HepG2 (cell line): ENCODE results near the gene LARP4. TPM values are rescaled to one million over a fixed set of nuclear protein-coding genes. Genes with fewer than 3 reads are reported as not detected.
A peak's percentile ranks its signal among the peaks of the same experiment; 100 is the strongest.

Source experiments
- CREM ChIP-seq, 2 experiments: sonication (generic) in 1 of 2; formaldehyde crosslinking in 1 of 2; IDR thresholded peaks; 2 replicates each; pipeline versions ENCODE4 v1.4.0 to v1.6.1; 2016 to 2020; ENCODE audit warnings: antibody characterized with exemption in 1 of 2, mild to moderate bottlenecking in 1 of 2, missing genetic modification reagents in 1 of 2
- DPF2 ChIP-seq: sonication (generic); formaldehyde crosslinking; IDR thresholded peaks from 2 replicates; pipeline ENCODE4 v1.4.0; 2020; ENCODE audit warnings: mild to moderate bottlenecking, low read depth, missing genetic modification reagents, borderline replicate concordance
- EP300 ChIP-seq, 3 experiments: sonication (generic) in 1 of 3; formaldehyde crosslinking in 1 of 3; IDR thresholded peaks; 2 replicates each; pipeline versions ENCODE4 v1.5.1 to v1.6.1; 2011 to 2020; ENCODE audit warnings: low read depth in 2 of 3, low read length in 2 of 3, borderline replicate concordance in 1 of 3, improper control_type of control experiment in 1 of 3, mild to moderate bottlenecking in 1 of 3, missing genetic modification reagents in 1 of 3, moderate library complexity in 1 of 3
- KAT8 ChIP-seq: IDR thresholded peaks from 2 replicates; pipeline ENCODE4 v1.6.1; 2016; ENCODE audit warnings: missing genetic modification reagents, missing compliant biosample characterization
- ZNF430 ChIP-seq: sonication (generic); formaldehyde crosslinking; IDR thresholded peaks from 2 replicates; pipeline ENCODE4 v1.9.0; 2021; ENCODE audit warnings: mild to moderate bottlenecking, missing genetic modification reagents
- polyA plus RNA-seq, 8 experiments: library from polyadenylated mRNA; depleted of rRNA in 3 of 8; stranded (reverse) in 7 of 8; unstranded in 1 of 8; fragments of >200 nt; fragmentation: Illumina TruSeq in 4 of 8; extraction: Trizol in 4 of 8; gene quantifications; 2 replicates each; pipeline versions ENCODE4 v1.2.1 to v1.2.3, GENCODE V29; 2011 to 2016; ENCODE audit warnings: low read depth in 4 of 8, missing spikeins in 1 of 8, mixed read lengths in 1 of 8; ENCODE audit not compliant: insufficient read depth in 1 of 8
- total RNA-seq, 5 experiments: library from RNA; depleted of rRNA; stranded (reverse); fragments of >200 nt; fragmentation: Illumina TruSeq; extraction: Trizol; gene quantifications; 2 replicates each; pipeline ENCODE4 v1.2.3, GENCODE V29; 2016; ENCODE audit warnings: low read depth in 1 of 5
- TF ChIP-seq, protein P1 (sequence below): sonication (generic); formaldehyde crosslinking; IDR thresholded peaks from one replicate; pipeline ENCODE4 v1.5.1; 2020; ENCODE audit warnings: mild to moderate bottlenecking, missing genetic modification reagents; ENCODE audit errors: not compliant biosample characterization
- TF ChIP-seq, protein P2 (sequence below): sonication (generic); formaldehyde crosslinking; conservative IDR thresholded peaks from 2 replicates; pipeline ENCODE4 v1.8.0; 2022; ENCODE audit warnings: low read depth, missing genetic modification reagents
- TF ChIP-seq, protein P3 (sequence below): sonication (generic); formaldehyde crosslinking; IDR thresholded peaks from 2 replicates; pipeline ENCODE4 v1.8.1; 2023; ENCODE audit warnings: missing genetic modification reagents, inconsistent platforms, borderline replicate concordance
- TF ChIP-seq, protein P4 (sequence below): sonication (generic); formaldehyde crosslinking; IDR thresholded peaks from 2 replicates; pipeline ENCODE4 v1.4.0; 2020; ENCODE audit warnings: mild to moderate bottlenecking, missing genetic modification reagents, borderline replicate concordance

The LARP4 gene
- total and polyA plus RNA-seq, 2 of the 13 experiments (the other 11 are each of a cell fraction or from before 2014, with no cell fraction given): 16.4 to 42.7 TPM

- TF ChIP-seq, protein P1, sequence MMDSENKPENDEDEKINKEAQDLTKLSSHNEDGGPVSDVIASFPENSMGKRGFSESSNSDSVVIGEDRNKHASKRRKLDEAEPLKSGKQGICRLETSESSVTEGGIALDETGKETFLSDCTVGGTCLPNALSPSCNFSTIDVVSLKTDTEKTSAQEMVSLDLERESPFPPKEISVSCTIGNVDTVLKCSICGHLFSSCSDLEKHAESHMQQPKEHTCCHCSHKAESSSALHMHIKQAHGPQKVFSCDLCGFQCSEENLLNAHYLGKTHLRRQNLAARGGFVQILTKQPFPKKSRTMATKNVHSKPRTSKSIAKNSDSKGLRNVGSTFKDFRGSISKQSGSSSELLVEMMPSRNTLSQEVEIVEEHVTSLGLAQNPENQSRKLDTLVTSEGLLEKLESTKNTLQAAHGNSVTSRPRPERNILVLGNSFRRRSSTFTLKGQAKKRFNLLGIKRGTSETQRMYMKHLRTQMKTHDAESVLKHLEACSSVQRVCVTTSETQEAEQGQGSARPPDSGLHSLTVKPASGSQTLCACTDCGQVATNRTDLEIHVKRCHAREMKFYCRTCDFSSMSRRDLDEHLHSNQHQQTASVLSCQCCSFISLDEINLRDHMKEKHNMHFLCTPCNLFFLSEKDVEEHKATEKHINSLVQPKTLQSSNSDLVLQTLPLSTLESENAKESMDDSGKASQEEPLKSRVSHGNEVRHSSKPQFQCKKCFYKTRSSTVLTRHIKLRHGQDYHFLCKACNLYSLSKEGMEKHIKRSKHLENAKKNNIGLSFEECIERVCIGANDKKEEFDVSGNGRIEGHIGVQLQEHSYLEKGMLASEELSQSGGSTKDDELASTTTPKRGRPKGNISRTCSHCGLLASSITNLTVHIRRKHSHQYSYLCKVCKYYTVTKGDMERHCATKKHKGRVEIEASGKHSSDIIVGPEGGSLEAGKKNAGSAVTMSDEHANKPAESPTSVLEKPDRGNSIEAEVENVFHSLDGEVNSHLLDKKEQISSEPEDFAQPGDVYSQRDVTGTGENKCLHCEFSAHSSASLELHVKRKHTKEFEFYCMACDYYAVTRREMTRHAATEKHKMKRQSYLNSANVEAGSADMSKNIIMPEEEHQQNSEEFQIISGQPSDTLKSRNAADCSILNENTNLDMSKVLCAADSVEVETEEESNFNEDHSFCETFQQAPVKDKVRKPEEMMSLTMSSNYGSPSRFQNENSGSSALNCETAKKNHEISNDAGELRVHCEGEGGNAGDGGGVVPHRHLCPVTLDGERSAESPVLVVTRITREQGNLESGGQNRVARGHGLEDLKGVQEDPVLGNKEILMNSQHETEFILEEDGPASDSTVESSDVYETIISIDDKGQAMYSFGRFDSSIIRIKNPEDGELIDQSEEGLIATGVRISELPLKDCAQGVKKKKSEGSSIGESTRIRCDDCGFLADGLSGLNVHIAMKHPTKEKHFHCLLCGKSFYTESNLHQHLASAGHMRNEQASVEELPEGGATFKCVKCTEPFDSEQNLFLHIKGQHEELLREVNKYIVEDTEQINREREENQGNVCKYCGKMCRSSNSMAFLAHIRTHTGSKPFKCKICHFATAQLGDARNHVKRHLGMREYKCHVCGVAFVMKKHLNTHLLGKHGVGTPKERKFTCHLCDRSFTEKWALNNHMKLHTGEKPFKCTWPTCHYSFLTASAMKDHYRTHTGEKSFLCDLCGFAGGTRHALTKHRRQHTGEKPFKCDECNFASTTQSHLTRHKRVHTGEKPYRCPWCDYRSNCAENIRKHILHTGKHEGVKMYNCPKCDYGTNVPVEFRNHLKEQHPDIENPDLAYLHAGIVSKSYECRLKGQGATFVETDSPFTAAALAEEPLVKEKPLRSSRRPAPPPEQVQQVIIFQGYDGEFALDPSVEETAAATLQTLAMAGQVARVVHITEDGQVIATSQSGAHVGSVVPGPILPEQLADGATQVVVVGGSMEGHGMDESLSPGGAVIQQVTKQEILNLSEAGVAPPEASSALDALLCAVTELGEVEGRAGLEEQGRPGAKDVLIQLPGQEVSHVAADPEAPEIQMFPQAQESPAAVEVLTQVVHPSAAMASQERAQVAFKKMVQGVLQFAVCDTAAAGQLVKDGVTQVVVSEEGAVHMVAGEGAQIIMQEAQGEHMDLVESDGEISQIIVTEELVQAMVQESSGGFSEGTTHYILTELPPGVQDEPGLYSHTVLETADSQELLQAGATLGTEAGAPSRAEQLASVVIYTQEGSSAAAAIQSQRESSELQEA (CRISPR knock-in tag): no peak
- TF ChIP-seq ZNF430 (no peak), EP300 (IDR thresholded peaks at IDR 0.05; ENCODE audit: low read depth in 2 of 2, low read length in 2 of 2) (peak in 1 of 2 experiments; percentile 70; a peak in 2 of 4 replicates), EP300 (CRISPR knock-in tag; IDR thresholded peaks at IDR 0.05; ENCODE audit: borderline replicate concordance) (peak; percentile 57; the same call in 1 of the 2 replicates), KAT8 (CRISPR knock-in tag) (peak; percentile 69; the same call in 1 of the 2 replicates), DPF2 (peak; percentile 64), CREM (IDR thresholded peaks at IDR 0.05) (peak; percentile 24; the same call in 1 of the 2 replicates), CREM (CRISPR knock-in tag; IDR thresholded peaks at IDR 0.05) (no peak)
- TF ChIP-seq, protein P2, sequence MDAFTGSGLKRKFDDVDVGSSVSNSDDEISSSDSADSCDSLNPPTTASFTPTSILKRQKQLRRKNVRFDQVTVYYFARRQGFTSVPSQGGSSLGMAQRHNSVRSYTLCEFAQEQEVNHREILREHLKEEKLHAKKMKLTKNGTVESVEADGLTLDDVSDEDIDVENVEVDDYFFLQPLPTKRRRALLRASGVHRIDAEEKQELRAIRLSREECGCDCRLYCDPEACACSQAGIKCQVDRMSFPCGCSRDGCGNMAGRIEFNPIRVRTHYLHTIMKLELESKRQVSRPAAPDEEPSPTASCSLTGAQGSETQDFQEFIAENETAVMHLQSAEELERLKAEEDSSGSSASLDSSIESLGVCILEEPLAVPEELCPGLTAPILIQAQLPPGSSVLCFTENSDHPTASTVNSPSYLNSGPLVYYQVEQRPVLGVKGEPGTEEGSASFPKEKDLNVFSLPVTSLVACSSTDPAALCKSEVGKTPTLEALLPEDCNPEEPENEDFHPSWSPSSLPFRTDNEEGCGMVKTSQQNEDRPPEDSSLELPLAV (CRISPR knock-in tag): no peak
- TF ChIP-seq, protein P3, sequence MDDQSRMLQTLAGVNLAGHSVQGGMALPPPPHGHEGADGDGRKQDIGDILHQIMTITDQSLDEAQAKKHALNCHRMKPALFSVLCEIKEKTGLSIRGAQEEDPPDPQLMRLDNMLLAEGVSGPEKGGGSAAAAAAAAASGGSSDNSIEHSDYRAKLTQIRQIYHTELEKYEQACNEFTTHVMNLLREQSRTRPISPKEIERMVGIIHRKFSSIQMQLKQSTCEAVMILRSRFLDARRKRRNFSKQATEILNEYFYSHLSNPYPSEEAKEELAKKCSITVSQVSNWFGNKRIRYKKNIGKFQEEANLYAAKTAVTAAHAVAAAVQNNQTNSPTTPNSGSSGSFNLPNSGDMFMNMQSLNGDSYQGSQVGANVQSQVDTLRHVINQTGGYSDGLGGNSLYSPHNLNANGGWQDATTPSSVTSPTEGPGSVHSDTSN (CRISPR knock-in tag): no peak
- TF ChIP-seq, protein P4, sequence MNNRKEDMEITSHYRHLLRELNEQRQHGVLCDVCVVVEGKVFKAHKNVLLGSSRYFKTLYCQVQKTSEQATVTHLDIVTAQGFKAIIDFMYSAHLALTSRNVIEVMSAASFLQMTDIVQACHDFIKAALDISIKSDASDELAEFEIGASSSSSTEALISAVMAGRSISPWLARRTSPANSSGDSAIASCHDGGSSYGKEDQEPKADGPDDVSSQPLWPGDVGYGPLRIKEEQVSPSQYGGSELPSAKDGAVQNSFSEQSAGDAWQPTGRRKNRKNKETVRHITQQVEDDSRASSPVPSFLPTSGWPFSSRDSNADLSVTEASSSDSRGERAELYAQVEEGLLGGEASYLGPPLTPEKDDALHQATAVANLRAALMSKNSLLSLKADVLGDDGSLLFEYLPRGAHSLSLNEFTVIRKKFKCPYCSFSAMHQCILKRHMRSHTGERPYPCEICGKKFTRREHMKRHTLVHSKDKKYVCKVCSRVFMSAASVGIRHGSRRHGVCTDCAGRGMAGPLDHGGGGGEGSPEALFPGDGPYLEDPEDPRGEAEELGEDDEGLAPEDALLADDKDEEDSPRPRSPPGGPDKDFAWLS (CRISPR knock-in tag): no peak
Measured at GRCh38 chr12:50508970-50509663, 108.4 kb downstream of the LARP4 start (continued).
